GM12875 (cell line): ENCODE measurements around the gene SEC23A.
"Not testable (repeated sequence)": the region's sequence is repeated elsewhere in the genome, so short reads cannot be mapped to it uniquely, and the experiment has no call there.

ENCODE experiments used
- H3K4me3 ChIP-seq: one replicate; pipeline ENCODE4 v1.5.1; 2011; ENCODE audit warnings: low read depth, low read length, control low read depth
- TF ChIP-seq, protein P1 (sequence below): IDR thresholded peaks from 2 replicates; pipeline ENCODE4 v1.5.1; 2011; ENCODE audit warnings: low read depth, mild to moderate bottlenecking, control low read depth, inconsistent platforms, low read length, moderate library complexity, borderline replicate concordance; ENCODE audit not compliant: insufficient read depth

SEC23A gene

DNA sequence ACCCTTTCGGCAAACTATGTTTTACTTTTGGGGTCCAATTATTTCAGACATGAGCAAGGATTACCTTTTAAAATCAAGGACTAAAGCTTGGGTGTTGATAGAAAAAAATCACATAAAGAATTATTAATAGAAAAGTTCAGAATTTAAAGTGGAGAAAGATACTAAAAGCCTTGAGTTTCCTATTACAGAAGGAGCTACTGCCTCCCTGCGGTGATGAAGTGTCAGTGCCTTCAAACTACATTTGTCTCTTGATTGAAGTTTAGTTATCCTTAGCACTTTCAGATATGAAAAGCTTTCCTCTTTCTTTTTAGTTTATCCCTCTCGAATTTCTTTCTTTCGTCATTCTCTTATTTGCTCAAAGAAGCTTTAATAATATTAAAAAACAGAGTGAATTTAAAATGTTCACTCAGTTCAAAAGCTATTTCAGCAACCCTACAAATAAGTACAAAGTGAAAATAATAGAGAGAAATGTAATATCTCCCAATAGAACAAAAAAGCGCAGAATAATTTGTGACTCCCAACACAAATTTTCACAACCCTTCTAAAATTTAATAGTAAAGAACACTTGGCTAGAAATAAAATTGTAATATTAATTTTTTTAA lies 87.6 kb downstream of the SEC23A start:
- TF ChIP-seq, protein P1, sequence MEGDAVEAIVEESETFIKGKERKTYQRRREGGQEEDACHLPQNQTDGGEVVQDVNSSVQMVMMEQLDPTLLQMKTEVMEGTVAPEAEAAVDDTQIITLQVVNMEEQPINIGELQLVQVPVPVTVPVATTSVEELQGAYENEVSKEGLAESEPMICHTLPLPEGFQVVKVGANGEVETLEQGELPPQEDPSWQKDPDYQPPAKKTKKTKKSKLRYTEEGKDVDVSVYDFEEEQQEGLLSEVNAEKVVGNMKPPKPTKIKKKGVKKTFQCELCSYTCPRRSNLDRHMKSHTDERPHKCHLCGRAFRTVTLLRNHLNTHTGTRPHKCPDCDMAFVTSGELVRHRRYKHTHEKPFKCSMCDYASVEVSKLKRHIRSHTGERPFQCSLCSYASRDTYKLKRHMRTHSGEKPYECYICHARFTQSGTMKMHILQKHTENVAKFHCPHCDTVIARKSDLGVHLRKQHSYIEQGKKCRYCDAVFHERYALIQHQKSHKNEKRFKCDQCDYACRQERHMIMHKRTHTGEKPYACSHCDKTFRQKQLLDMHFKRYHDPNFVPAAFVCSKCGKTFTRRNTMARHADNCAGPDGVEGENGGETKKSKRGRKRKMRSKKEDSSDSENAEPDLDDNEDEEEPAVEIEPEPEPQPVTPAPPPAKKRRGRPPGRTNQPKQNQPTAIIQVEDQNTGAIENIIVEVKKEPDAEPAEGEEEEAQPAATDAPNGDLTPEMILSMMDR = peak; percentile 65; the same call in 1 of the 2 replicates
- no peak overlapping the region for H3K4me3 ChIP-seq

DNA sequence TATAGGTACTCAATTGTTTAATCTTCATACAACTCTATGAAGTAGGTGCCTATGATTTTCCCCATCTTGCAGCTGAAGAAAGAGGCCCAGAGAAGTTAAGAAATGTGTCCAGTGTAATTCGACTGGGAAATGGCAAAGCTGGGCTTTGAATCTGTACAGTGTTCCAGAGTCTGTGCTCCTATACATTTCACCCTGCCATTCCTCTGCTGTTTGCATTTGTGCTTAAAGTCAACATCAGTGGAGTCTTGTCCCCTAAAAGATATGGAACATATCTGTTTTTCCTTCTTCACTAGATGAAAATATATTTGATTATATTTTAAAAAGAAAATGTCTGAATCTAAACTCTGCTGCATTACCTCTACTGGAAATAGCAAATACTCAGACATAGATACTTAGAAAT lies 88.6 kb downstream of the SEC23A start:
- no peak overlapping the region for H3K4me3 ChIP-seq
- TF ChIP-seq, protein P1 = no peak

DNA sequence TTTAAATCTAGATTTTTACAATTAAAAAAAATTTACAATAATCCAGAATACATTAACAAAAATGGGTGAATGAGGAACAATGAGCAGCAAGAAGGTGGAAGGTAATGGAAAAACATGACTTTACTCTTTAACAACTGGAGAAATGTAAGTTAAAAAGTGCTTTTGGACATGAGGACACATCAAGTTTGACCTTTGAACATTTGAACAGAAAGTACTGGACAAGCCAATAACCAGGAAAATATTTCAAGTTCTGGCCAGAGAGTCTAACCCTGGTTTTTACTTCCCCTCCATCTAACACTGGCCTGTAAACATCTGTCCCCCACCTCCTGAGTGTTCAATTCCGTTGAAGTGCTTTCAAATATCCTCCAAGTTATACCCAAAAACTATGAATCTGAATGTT lies 94.1 kb downstream of the SEC23A start:
- not testable (repeated sequence) for H3K4me3 ChIP-seq

DNA sequence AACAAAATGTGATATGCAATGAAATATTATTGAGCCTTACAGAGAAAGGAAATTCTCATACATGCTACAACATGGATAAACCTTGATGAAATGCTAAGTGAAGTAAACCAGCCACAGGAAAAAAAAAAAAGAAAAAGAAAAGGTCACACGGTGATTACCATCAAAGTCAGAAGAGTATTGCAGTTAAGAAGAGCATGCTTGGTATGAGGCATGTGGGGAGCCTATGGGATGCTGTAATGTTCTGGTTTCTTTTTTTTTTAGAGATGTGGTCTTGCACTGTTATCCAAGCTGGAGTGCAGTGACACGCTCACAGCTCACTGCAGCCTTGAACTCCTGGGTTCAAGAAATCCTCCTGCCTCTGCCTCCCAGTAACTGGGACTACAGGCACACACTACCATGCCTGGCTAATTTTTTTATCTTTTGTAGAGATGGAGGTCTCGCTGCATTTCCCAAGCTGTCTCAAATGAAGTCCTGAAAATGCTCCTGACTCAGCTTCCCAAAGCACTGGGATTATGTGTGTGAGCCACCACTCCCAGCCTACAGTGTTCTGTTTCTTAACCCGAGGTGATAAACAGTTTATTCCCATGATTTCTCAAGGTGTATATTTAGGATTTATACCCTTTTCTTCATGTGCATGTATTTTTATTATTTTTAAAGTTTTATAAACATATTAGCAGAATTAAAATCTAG lies 96.2 kb downstream of the SEC23A start:
- TF ChIP-seq, protein P1 = no peak

DNA sequence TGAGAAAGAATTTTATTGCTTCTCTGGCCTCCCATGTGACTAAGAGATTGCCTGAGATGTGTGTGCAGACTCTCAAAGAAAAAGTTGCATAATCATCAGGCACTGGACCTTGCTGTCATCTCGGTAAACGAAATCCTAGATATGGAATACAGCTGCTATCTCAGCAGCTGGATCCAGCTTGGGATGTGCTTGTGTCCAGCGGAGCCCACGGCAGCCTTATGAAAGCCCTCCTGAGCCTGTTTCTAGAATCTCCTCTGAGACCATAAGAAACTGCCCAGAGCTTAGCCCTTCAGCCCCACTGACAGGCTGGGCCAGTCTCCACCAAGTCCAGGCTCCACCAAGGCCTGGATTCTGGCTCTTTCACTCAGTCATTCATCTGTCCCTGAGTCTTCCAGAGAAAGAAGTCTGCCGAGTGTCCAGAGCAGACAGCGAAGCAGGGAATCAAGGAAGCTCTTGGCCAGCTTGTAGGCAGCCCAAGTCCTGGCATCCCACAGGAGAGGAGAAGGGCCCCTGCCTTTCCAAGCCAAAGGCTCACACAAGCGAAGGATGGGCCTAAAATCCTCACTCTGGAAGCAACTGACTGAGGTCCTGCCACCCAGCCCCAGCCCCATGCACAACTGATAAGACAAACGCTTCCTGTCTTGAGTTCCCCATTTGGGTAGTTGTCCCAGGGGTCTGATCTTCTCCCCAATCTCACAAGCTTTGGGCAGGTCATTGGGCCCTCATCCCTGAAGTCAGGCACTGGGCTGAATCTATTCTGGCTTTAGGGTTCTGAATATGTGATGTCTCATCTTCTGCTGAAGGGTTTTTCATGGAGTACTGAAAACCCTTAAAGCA lies 97.8 kb downstream of the SEC23A start:
- no peak overlapping the region for H3K4me3 ChIP-seq
- TF ChIP-seq, protein P1 = no peak

More for the DNA sequence above, 96.2 kb downstream of the SEC23A start:
- H3K4me3 ChIP-seq = no peak overlapping the region

DNA sequence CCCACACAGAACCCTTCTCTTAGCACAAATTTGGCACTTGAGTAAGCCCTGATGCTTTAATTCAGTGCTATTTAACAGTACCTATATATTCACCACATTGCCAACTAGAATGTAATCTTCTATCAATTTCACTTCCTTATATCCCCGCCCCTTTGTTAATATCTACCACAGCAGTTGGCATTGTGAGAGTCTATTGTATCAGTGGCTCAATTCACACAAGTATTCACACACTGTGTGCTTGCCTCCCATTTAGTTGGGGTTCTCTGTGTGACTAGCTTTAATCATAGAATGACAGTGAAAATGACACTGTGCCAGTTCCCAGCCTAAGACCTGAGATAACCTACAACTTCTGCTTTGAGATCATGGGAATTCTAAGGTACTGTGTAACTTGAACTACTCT lies 103.1 kb downstream of the SEC23A start:
- no peak overlapping the region for H3K4me3 ChIP-seq
- TF ChIP-seq, protein P1 = no peak

DNA sequence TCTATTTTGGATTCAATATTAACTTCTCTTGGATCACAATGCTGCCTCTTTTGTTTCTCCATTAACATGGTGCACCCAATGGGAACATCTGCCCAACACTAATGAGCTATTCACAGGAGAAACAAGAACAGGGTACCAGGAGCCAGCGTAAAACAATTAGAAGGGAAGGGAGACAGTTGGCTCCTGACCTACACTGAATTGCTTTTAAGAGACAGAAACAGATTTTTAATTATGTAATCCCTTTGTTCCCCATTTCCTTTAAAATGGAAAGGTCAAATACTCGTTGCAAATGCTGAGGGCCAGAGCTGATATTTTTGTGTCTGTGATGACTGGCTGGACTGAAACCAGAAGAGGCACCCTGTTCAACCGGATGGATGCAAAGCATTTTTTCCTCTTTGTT lies 108.3 kb downstream of the SEC23A start:
- H3K4me3 ChIP-seq = no peak overlapping the region
- TF ChIP-seq, protein P1 = no peak
